GM23338 (cell line): ENCODE data around the gene ACAT1.

Experiments used
- CREB1 ChIP-seq: fragments of 250-450 bp; sonication (Bioruptor Pico); IDR thresholded peaks from 2 replicates; pipeline ENCODE4 v1.5.0; 2020; ENCODE audit warnings: low read depth, mild to moderate bottlenecking, moderate library complexity
- CTCF ChIP-seq, 2 experiments: fragments of 200-600 bp in 1 of 2; sonication (generic) in 1 of 2; conservative IDR thresholded peaks; 2 replicates each; pipeline versions ENCODE4 v1.5.1 to v1.6.1; 2016 to 2017; ENCODE audit warnings: antibody characterized with exemption in 2 of 2, low read depth in 2 of 2, mild to moderate bottlenecking in 2 of 2, moderate library complexity in 1 of 2
- EZH2 ChIP-seq: fragments of 200-600 bp; sonication (generic); IDR thresholded peaks from one replicate; pipeline ENCODE4 v1.8.0; 2017; ENCODE audit warnings: antibody characterized with exemption, mild to moderate bottlenecking, low read depth; ENCODE audit not compliant: unreplicated experiment
- EZH2phosphoT487 ChIP-seq: fragments of 200-600 bp; sonication (generic); IDR thresholded peaks from one replicate; pipeline ENCODE4 v1.8.1; 2018; ENCODE audit warnings: antibody characterized with exemption; ENCODE audit not compliant: unreplicated experiment
- POLR2AphosphoS5 ChIP-seq: IDR thresholded peaks from 2 replicates; pipeline ENCODE4 v1.6.1; 2016; ENCODE audit warnings: antibody characterized with exemption, low read depth
- REST ChIP-seq: IDR thresholded peaks from one replicate; pipeline ENCODE4 v1.6.1; 2018; ENCODE audit warnings: antibody characterized with exemption; ENCODE audit not compliant: unreplicated experiment
- STAT1 ChIP-seq: IDR thresholded peaks from one replicate; pipeline ENCODE4 v1.6.1; 2016; ENCODE audit warnings: antibody characterized with exemption; ENCODE audit not compliant: unreplicated experiment

- TF ChIP-seq POLR2AphosphoS5 (no peak), CTCF (conservative IDR thresholded peaks at IDR 0.05; ENCODE audit: low read depth in 2 of 2) (no peak), REST (no peak), CREB1 (CRISPR knock-in tag) (no peak), EZH2 (no peak), EZH2phosphoT487 (no peak), STAT1 (no peak)
These were observed 15.8 kb downstream of the ACAT1 start for GRCh38 chr11:108137212-108137611.
